MV-4-11 (cell line): ENCODE measurements around the gene COPG2.
A peak's percentile ranks its signal among the peaks of the same experiment; 100 is the strongest.

Experiments
- DNase-seq: peaks from one replicate; lab custom pipeline; 2025; lab: John Stamatoyannopoulos, UW

COPG2 gene

DNA sequence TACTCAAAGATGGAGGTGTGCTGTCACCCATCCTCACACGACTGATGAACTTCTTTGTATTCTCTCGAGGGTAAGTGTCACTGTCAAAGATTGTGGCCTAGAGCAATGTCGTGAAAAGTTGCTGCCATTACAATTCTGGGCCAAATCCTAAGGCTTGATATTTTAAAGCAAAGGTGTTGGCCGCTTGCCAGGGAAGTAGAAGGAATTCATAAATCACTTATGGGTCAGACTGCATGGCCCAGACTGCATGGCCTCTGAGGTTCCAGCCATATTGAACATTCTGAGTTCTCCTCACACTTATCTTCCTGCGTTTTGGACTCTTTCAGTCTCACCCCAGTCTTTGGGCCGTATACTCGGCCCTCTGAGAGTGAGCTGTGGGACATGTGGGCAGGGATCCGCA is 168.1 kb downstream of the COPG2 start:
- no peak for DNase-seq

GRCh38 chr7:130494431-130494858 is 174.1 kb downstream of the COPG2 start:
- DNase-seq: no peak

DNA sequence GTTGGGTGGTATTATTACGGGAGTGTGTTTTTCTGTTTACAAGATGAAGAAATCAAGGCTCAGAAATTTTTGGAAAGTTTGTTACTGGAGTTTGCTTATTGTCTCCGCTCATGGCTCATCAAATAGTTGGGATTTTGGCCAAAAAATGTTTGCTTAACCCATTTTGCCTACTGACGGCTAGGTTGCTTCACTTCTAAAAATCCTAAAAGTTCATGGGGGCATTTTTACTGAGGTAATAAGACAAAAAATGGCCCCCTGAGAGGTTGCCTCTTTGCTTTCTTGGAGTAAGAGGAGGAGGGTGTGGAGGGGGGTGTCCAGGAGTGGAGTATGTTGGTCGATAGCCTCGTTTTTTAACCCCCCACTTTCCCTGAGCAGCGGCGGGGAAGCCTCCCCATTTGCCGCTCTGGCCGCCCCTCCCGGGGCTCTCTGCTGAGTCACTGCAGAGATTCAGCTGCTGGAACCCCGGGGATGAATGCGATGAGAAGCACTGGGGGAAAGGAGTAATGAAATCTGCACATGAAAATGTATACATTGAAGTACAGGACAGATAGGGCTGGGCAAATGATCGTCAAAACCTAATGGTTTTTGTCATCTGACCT is 175.2 kb downstream of the COPG2 start:
- no peak for DNase-seq

DNA sequence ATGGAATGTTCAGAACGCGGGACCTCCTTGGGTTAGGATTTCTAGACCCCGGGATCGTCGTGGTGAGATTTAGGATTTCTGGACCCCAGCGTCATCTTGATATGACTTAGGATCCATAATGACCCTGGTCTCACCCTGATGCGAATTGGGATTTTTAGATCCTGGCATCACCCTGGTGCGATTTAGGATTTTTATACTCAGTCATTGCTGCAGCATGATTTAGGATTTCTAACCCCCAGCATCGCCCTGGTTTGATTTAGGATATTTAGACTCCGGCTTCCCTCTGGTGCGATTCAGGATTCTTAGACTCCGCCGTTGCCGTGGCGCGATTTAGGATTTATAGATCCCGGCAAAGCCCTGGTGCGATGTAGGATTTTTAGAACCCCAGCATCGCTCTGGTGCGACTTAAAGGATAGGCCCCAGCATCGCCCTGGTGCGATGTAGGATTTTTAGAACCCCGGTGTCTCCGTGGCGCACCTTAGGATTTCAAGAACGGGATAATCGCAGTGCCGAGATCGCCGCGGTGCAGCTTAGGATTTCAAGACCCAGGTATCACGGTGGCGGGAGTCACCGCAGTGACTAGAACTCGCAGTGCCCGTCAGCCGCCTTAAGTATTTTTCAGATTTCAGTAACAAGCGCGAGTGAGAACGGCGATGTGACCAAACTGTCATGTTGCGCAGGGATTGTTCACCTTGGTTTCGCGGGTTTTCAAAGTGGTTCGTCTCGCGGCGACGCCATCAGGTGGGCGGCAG is 175.8 kb downstream of the COPG2 start:
- DNase-seq: no peak

GRCh38 chr7:130491841-130492522 is 176.6 kb downstream of the COPG2 start, which contains the start of gene MEST:
Gene MEST (plus strand): TSS chr7:130492085. CDS start chr7:130492314, 229 bp downstream.
- DNase-seq: no peak

- no peak for DNase-seq
Observed at GRCh38 chr7:130490888-130491804, 177.4 kb downstream of the COPG2 start.

DNA sequence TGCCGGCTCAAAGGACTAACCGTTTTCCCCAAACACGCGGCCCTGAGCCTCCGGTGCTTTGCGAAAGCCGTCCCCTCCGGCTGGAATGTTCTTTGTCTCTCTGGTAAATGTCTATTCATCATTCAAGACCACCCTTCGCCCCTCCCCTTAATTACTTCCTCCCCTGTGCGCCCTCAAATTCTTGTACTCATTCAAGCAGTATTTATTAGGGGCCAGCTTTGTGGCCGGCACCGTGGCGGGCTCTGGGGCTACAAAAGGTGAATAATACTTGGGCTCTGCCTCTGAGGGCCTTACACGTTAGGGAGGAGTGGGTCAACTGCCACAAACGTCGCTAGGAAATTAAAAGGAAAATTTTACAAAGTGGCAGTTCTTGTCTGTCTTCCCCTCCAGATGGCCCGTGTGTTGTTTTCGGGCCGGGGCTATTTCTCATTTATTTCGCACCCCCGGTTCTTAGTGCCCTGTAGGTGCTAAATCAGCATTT is 178.2 kb downstream of the COPG2 start:
- no peak for DNase-seq

DNA sequence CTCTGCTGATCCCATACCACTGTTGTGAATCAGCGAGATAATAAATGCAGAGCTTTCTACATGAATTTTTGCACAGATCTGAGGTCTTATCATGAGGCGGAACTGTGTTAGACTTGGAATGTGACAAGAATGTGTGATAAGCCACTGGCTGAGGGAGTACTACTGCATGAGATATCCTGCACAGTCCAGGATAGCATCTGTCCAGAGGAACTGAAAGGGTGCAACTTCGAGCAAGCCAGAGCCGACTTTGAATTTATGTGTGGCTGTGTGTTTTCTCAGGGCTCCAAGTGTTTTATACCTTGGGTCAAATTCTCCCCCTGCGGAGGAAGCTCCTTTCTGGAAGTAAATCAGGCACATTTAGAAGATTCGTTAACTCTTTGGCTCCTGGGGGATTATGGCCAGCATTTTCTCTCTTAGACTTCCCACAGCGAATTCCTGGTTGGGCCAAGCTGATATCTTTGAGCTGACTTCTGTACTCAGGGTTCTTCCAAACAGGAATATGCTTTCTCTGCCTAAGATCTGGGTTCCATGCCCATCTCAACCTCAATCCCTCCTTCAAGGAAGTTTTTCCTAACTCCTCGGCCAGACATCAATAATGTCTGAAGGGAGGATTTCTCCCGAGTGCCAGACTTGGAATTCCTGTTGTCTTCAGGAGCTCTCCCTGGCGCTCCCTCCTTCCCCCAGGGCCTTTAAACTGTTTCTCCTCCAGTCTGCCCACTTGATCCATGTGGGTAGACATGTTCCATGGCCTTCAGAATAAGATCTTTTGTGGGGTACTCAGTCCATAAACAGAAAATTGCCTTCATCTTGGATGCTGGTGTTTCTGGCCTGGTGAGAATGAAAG is 179.2 kb downstream of the COPG2 start:
- DNase-seq: no peak

GRCh38 chr7:130488392-130489139 is 180.0 kb downstream of the COPG2 start:
- no peak for DNase-seq

- DNase-seq: no peak
Observed at GRCh38 chr7:130486954-130487436, 181.6 kb downstream of the COPG2 start.

- peak; percentile 72 for DNase-seq
Observed at GRCh38 chr7:130486114-130486953, 182.2 kb downstream of the COPG2 start.

DNA sequence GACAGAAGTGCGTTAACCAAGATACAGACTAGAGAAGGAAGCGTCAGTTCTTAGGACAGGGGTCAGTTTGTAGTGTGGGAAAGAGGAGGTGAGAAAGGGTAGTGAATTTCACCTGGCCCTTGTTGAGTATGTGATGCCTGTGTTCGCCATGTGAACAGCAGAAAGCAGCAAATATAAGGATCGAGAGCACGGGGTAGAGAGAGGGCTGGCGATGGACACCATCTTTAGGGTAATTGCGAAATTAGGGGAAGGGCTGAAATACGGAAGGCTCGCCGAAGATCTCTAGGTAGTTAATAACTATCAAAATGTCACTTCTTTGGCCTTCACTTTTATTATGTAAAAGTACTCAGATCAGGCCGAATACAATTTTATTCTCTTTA is 182.8 kb downstream of the COPG2 start:
- DNase-seq: no peak

DNA sequence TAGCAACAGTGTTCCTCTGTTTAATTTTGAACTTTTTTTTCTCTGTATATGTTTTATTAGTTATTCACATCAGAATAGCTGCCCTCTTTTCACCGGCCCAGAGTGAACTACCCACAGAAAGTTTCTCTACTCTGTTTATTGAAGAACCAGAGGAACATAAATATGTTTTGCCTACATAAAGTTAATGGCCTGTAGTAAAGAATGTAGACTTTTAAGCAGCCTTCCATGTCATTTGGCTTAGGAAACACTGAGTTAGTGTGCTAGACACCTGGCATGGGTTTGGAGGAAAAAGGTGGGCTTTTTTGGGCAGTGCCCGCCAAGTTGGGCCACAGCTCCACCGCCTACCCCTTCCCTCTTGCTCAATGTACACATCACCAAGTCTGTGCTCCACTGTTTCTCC is 185.5 kb downstream of the COPG2 start:
- DNase-seq: no peak

DNA sequence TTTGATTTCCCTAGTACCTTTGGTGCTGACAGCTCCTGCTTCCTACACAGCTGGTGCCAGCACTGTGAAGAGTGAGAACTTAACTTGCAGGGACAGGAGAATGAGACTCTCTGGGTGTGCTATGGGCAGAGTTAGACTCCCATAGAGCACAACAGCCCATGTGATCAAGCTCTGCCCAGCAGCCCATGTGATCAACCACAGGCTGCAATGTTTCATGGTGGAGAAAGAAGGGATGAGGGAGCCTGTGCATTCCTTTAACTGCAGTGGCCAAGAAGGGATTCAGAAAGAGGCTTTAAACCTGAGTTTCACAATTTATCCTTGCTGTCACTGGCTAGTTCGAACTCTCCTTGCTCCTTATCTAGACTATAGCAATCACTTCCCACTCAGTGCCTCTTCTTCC is 186.7 kb downstream of the COPG2 start:
- DNase-seq: peak; percentile 31

DNA sequence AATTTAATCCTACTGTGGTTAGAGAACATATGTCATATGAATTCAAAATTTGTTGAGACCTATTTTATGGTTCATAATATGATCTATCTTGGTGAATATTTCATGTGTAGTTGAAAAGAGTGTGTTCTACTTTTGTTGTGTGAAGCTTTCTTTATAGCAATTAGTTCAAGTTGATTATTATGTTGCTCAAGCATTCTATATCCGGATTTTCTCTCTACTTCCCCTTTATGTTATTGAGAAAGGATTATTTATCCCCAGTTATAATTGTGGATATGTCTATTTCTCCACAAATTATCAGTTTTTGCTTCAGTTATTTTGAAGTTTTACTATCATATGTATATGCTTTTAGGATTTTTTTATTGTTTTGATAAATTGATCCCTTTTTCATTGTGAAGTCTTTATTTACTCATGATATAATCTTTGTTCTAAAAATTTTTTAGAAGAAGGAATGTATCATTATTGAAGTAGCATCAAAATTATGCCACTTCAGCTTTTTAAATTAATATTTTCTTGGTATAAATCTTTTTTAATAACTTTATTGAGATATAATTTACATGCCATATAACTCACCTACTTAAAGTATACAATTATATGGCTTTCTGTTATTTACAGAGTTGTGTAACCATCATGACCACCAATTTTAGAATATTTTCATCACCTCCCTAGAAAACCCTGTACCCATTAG is 188.7 kb downstream of the COPG2 start:
- peak; percentile 39 for DNase-seq

DNA sequence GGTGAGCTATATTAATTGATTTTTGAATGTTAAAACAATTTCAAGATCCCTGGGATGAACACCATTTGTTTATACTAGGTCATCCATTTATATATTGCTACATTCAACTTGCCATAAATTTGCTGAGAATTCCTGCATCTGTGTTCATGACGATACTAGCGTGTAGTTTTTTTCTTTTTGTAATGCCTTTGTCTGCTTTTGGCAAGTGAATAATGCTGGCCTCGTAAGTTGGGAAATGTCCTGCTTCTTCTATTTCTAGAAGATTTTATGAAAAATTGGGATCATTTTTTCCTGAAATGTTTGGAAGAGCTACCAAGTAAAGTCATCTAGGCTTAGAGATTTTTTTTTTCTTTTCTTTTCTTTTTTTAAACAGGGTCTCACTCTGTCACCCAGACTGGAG is 189.6 kb downstream of the COPG2 start:
- DNase-seq: no peak

- no peak for DNase-seq
Observed at GRCh38 chr7:130476297-130477150, 192.0 kb downstream of the COPG2 start.

DNA sequence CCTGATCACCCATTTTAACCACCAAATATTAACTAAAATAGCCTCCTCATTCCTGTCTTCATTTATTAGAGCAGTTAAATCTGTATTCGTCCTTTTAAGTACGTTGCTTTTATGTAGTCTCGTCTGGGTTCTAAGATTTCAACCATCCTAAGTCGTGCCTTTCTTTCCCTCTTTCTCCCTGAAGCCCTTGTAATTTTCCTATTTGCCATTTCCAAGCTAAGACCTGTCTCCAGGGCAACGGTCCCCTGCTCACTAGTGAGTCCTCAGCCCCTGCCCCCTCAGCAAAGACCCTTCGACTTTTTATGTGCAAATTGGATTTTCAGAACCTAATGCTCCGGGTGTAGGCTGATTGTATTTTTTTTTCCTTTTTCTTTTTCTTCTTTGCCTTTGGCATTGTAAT is 192.8 kb downstream of the COPG2 start:
- no peak for DNase-seq
